MCF 10A (cell line): ENCODE data around the gene LRRC56. TPM values are rescaled to one million over a fixed set of nuclear protein-coding genes. Genes with fewer than 3 reads are reported as not detected.

Source experiments
- BruUV-seq: library from RNA; stranded (reverse); fragments of 400-500 nt; replicated peaks from 2 replicates; lab custom pipeline; 2021; lab: Mats Ljungman, UMichigan
- CTCF ChIA-PET: fragments of 300-600 bp; sonication (Branson Sonifier 250); formaldehyde crosslinking; extraction: SDS; loops from one replicate; lab custom pipeline; 2021; ENCODE audit warnings: antibody characterized with exemption, inconsistent platforms; lab: Yijun Ruan, JAX
- POLR2A ChIA-PET: fragments of 300-600, 350-650 bp; sonication (Branson Sonifier 250); formaldehyde crosslinking; extraction: SDS; loops from one replicate; lab custom pipeline; 2020; ENCODE audit warnings: antibody characterized with exemption, inconsistent platforms; lab: Yijun Ruan, JAX
- DNase-seq: peaks from one replicate; pipeline ENCODE4 v3.0.0-alpha.2; 2018; ENCODE audit not compliant: unreplicated experiment
- H3K27ac Mint-ChIP-seq: one replicate; pipeline ENCODE4 v1.8.0; 2022; ENCODE audit warnings: mild to moderate bottlenecking, low read depth, mixed read lengths; ENCODE audit not compliant: unreplicated experiment
- H3K27me3 Mint-ChIP-seq: one replicate; pipeline ENCODE4 v1.8.0; 2022; ENCODE audit warnings: mixed read lengths; ENCODE audit not compliant: insufficient read depth, unreplicated experiment
- H3K36me3 Mint-ChIP-seq: one replicate; pipeline ENCODE4 v1.8.0; 2022; ENCODE audit warnings: mild to moderate bottlenecking, moderate library complexity, mixed read lengths; ENCODE audit not compliant: insufficient read depth, unreplicated experiment
- H3K4me1 Mint-ChIP-seq: one replicate; pipeline ENCODE4 v1.8.0; 2022; ENCODE audit warnings: mixed read lengths; ENCODE audit not compliant: insufficient read depth, unreplicated experiment
- H3K4me3 Mint-ChIP-seq: one replicate; pipeline ENCODE4 v1.8.0; 2022; ENCODE audit warnings: mild to moderate bottlenecking, moderate library complexity, mixed read lengths; ENCODE audit not compliant: unreplicated experiment
- H3K9me3 Mint-ChIP-seq: one replicate; pipeline ENCODE4 v1.8.0; 2022; ENCODE audit warnings: mixed read lengths; ENCODE audit not compliant: unreplicated experiment
- CTCF ChIP-seq: fragments of 200-600 bp; IDR thresholded peaks from one replicate; pipeline ENCODE4 v1.8.0; 2022; ENCODE audit warnings: antibody characterized with exemption, mild to moderate bottlenecking; ENCODE audit not compliant: unreplicated experiment
- intact Hi-C: fragments of 100-400 bp; cut with micrococcal nuclease; formaldehyde crosslinking; loops from 2 replicates; pipeline ENCODE4 v1.14.1; 2022
- total RNA-seq: library from RNA; stranded (reverse); gene quantifications from 2 replicates; pipeline ENCODE4 v1.2.3, GENCODE V29; 2022

The LRRC56 gene
- total RNA-seq, 1 experiment from 2014 or later = 0.75 TPM

- TF ChIP-seq CTCF = no peak
- peaks cover 13% of the 10 kb centered on the region for H3K4me1 Mint-ChIP-seq
- DNase-seq = no peak
- H3K9me3 Mint-ChIP-seq = no peaks in the 10 kb centered on the region
- ChIA-PET POLR2A (interaction anchor here (0.6 to 1.9 kb wide), 7 partner anchors 9 to 327 kb away, joined by 3 to 8 read pairs (median 4); partner anchors contain the start of genes HRAS, PHRF1 and TALDO1), CTCF (interaction anchor here (0.6 to 1.6 kb wide), 5 partner anchors 9 to 115 kb away, joined by 3 to 5 read pairs (median 4); no protein-coding TSS in a partner anchor)
- no TSS peak for BruUV-seq
- no peaks in the 10 kb centered on the region for H3K27me3 Mint-ChIP-seq
- peaks cover 18% of the 10 kb centered on the region for H3K36me3 Mint-ChIP-seq
- no peak overlapping the region for H3K27ac Mint-ChIP-seq
- no peak overlapping the region for H3K4me3 Mint-ChIP-seq
- intact Hi-C loops = loop anchor here (10.0 kb wide), 2 partner anchors 51 to 161 kb away; partner anchors contain the start of gene IRF7
These were observed 26.7 kb downstream of the LRRC56 start for GRCh38 chr11:563812-564578.

DNA sequence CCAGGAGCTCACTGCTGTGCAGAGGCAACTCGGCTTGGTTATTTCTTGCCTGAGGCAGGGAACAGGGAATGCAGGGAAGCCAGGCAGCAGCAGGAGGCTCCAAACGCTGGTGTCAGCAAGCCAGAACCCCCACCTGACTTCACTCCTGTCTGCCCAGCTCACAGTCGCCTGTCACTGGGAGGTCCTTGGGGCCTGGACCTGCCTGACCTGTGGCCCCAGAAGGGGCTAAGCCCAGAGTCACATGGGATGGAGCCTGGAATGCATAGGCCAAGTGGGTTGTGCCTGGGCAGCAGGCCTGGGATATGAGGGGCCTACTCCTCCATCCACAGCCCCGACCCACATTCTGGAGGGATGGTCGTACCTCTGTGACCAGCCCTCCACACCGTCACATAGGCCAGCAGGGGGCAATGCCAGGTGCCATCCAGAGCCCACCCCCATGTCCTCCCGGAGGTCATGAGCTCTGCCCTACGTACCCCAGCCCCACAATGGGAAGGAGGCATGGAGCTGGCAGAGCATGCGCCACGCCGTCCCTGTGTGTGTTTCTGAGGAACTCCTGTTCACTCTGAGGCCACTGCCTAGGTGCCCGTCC lies 28.7 kb downstream of the LRRC56 start:
- H3K9me3 Mint-ChIP-seq = no peaks in the 10 kb centered on the region
- TF ChIP-seq CTCF = no peak
- no peak overlapping the region for H3K27ac Mint-ChIP-seq
- DNase-seq = no peak
- BruUV-seq = no TSS peak
- H3K4me1 Mint-ChIP-seq = peaks cover 5% of the 10 kb centered on the region
- H3K36me3 Mint-ChIP-seq = peaks cover 18% of the 10 kb centered on the region
- intact Hi-C loops = loop anchor here (10.0 kb wide), 2 partner anchors 49 to 159 kb away; partner anchors contain the start of gene IRF7
- no peak overlapping the region for H3K4me3 Mint-ChIP-seq
- no peaks in the 10 kb centered on the region for H3K27me3 Mint-ChIP-seq
- CTCF ChIA-PET = interaction anchor here (1.0 kb wide), 1 partner anchor 9 kb away, joined by 3 read pairs; no protein-coding TSS in a partner anchor
- POLR2A ChIA-PET = interaction anchor here (1.9 kb wide), 1 partner anchor 9 kb away, joined by 7 read pairs; no protein-coding TSS in a partner anchor

- no peak for TF ChIP-seq CTCF
- H3K9me3 Mint-ChIP-seq = no peaks in the 10 kb centered on the region
- H3K4me3 Mint-ChIP-seq = peak overlapping the region; percentile 70
- POLR2A ChIA-PET = interaction anchor here (0.6 to 1.9 kb wide), 6 partner anchors 8 to 229 kb away, joined by 4 to 7 read pairs (median 4); partner anchors contain the start of gene PHRF1
- peaks cover 12% of the 10 kb centered on the region for H3K36me3 Mint-ChIP-seq
- H3K27me3 Mint-ChIP-seq = no peaks in the 10 kb centered on the region
- intact Hi-C loops = loop anchor here (10.0 kb wide), 2 partner anchors 48 to 158 kb away; partner anchors contain the start of gene IRF7
- CTCF ChIA-PET = interaction anchor here (0.6 kb wide), 1 partner anchor 130 kb away, joined by 3 read pairs; no protein-coding TSS in a partner anchor
- no peak overlapping the region for H3K27ac Mint-ChIP-seq
- DNase-seq = no peak
- BruUV-seq = no TSS peak
- no peaks in the 10 kb centered on the region for H3K4me1 Mint-ChIP-seq
These were observed 29.8 kb downstream of the LRRC56 start for GRCh38 chr11:567011-567628.
